Activated T-cell treated with anti-CD3 and anti-CD28 coated beads, Interleukin-2, amount 50 U/mL, for 24 hours (primary cell): ENCODE measurements around the gene BCOR.

Source experiments
- DNase-seq: peaks from one replicate; pipeline ENCODE4 v3.0.0-alpha.2; 2020
- H3K27ac Mint-ChIP-seq: 2 replicates; pipeline ENCODE4 v1.8.0; 2020; ENCODE audit warnings: mild to moderate bottlenecking, mixed read lengths
- H3K27me3 Mint-ChIP-seq: 2 replicates; pipeline ENCODE4 v1.8.0; 2020; ENCODE audit warnings: mixed read lengths
- H3K36me3 Mint-ChIP-seq: 2 replicates; pipeline ENCODE4 v1.8.0; 2020; ENCODE audit warnings: low read depth, mixed read lengths
- H3K4me1 Mint-ChIP-seq: 2 replicates; pipeline ENCODE4 v1.8.0; 2020; ENCODE audit warnings: low read depth, mixed read lengths
- H3K4me3 Mint-ChIP-seq: 2 replicates; pipeline ENCODE4 v1.8.0; 2020; ENCODE audit warnings: mild to moderate bottlenecking, moderate library complexity, mixed read lengths
- H3K9me3 Mint-ChIP-seq: 2 replicates; pipeline ENCODE4 v1.8.0; 2020; ENCODE audit warnings: mixed read lengths

BCOR gene

GRCh38 chrX:40009890-40010289 is 87.9 kb downstream of the BCOR start:
- Mint-ChIP-seq H3K36me3 (no peaks in the 10 kb centered on the region), H3K9me3 (no peaks in the 10 kb centered on the region), H3K4me3 (peak overlapping the region; percentile 25), H3K27ac (no peak overlapping the region), H3K4me1 (peaks cover 45% of the 10 kb centered on the region), H3K27me3 (peaks cover 75% of the 10 kb centered on the region)
- DNase-seq = peak; percentile 45

- Mint-ChIP-seq H3K27me3 (peaks cover 78% of the 10 kb centered on the region), H3K4me3 (no peak overlapping the region), H3K9me3 (no peaks in the 10 kb centered on the region), H3K27ac (no peak overlapping the region), H3K4me1 (peaks cover 45% of the 10 kb centered on the region), H3K36me3 (no peaks in the 10 kb centered on the region)
- no peak for DNase-seq
Measured at GRCh38 chrX:40009462-40009851, 88.3 kb downstream of the BCOR start.

- Mint-ChIP-seq H3K4me3 (peak overlapping the region; percentile 61), H3K4me1 (peaks cover 45% of the 10 kb centered on the region), H3K27ac (no peak overlapping the region), H3K9me3 (no peaks in the 10 kb centered on the region), H3K27me3 (peaks cover 83% of the 10 kb centered on the region), H3K36me3 (no peaks in the 10 kb centered on the region)
- peak; percentile 71 for DNase-seq
Measured at GRCh38 chrX:40008791-40009461, 88.8 kb downstream of the BCOR start.

- H3K36me3 Mint-ChIP-seq = no peaks in the 10 kb centered on the region
Measured at GRCh38 chrX:40007756-40008705, 89.7 kb downstream of the BCOR start.

GRCh38 chrX:40007131-40007755 is 90.5 kb downstream of the BCOR start:
- DNase-seq = no peak
- peaks cover 90% of the 10 kb centered on the region for H3K27me3 Mint-ChIP-seq
- H3K4me1 Mint-ChIP-seq = peaks cover 37% of the 10 kb centered on the region
- no peak overlapping the region for H3K27ac Mint-ChIP-seq
- H3K36me3 Mint-ChIP-seq = no peaks in the 10 kb centered on the region
- no peaks in the 10 kb centered on the region for H3K9me3 Mint-ChIP-seq
- no peak overlapping the region for H3K4me3 Mint-ChIP-seq

More at GRCh38 chrX:40007756-40008705, 89.7 kb downstream of the BCOR start:
- Mint-ChIP-seq H3K27me3 (peaks cover 88% of the 10 kb centered on the region), H3K9me3 (no peaks in the 10 kb centered on the region), H3K4me1 (peaks cover 42% of the 10 kb centered on the region), H3K4me3 (no peak overlapping the region), H3K27ac (no peak overlapping the region)
- no peak for DNase-seq

- DNase-seq = peak; percentile 66
- Mint-ChIP-seq H3K27ac (no peak overlapping the region), H3K27me3 (peaks cover 87% of the 10 kb centered on the region), H3K4me3 (peak overlapping the region; percentile 25), H3K9me3 (no peaks in the 10 kb centered on the region), H3K4me1 (peaks cover 33% of the 10 kb centered on the region), H3K36me3 (no peaks in the 10 kb centered on the region)
Measured at GRCh38 chrX:40006106-40007017, 91.4 kb downstream of the BCOR start.

- peak overlapping the region; percentile 62 for H3K4me3 Mint-ChIP-seq
- peaks cover 24% of the 10 kb centered on the region for H3K4me1 Mint-ChIP-seq
Measured at GRCh38 chrX:40005292-40006011, 92.3 kb downstream of the BCOR start.

DNA sequence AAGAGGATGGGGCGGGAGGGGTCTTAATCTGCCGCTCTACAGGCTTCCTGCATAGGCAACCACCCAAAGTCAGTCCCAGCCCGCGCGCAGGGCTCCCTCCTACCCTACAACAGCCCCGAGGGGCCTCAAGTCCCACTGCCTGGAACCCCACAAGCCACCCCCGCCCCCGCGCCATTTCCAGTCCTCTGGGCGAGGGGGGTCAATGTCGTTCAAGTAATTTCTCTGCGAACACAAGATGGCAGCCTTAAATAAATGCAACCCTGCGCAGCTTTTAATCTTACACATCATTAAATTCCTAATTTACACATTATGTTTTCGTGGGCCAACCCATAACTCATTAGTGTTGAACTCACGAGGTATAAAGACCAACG is 92.9 kb downstream of the BCOR start:
- DNase-seq = peak; percentile 42
- H3K36me3 Mint-ChIP-seq = no peaks in the 10 kb centered on the region
- H3K4me1 Mint-ChIP-seq = peaks cover 20% of the 10 kb centered on the region
- H3K9me3 Mint-ChIP-seq = no peaks in the 10 kb centered on the region
- H3K27me3 Mint-ChIP-seq = peaks cover 84% of the 10 kb centered on the region
- H3K27ac Mint-ChIP-seq = no peak overlapping the region
- peak overlapping the region; percentile 23 for H3K4me3 Mint-ChIP-seq

More at GRCh38 chrX:40005292-40006011, 92.3 kb downstream of the BCOR start:
- H3K9me3 Mint-ChIP-seq = no peaks in the 10 kb centered on the region
- peaks cover 85% of the 10 kb centered on the region for H3K27me3 Mint-ChIP-seq
- no peaks in the 10 kb centered on the region for H3K36me3 Mint-ChIP-seq
- H3K27ac Mint-ChIP-seq = peak overlapping the region; percentile 47
- peak; percentile 55 for DNase-seq

DNA sequence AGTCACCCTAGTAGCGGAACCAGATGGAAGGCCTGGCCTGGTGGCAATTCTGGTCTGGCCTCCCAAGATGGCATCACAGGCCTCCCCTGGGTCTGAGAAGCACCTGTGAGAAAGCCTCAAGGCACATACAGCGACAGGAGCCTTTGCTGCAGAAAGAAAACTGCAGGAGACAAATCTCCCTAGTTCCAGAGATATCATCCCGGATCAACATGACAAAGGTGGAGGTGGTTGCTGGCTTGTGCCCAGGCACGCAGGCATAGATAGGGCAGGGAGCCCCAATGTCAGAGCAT is 93.6 kb downstream of the BCOR start:
- Mint-ChIP-seq H3K36me3 (no peaks in the 10 kb centered on the region), H3K27ac (no peak overlapping the region), H3K9me3 (no peaks in the 10 kb centered on the region), H3K4me1 (peaks cover 16% of the 10 kb centered on the region), H3K4me3 (no peak overlapping the region), H3K27me3 (peaks cover 84% of the 10 kb centered on the region)
- no peak for DNase-seq

GRCh38 chrX:40003428-40004245 is 94.1 kb downstream of the BCOR start:
- no peaks in the 10 kb centered on the region for H3K36me3 Mint-ChIP-seq
- H3K4me3 Mint-ChIP-seq = no peak overlapping the region
- H3K9me3 Mint-ChIP-seq = no peaks in the 10 kb centered on the region
- H3K27me3 Mint-ChIP-seq = peaks cover 81% of the 10 kb centered on the region
- no peak overlapping the region for H3K27ac Mint-ChIP-seq
- peaks cover 12% of the 10 kb centered on the region for H3K4me1 Mint-ChIP-seq
- no peak for DNase-seq

DNA sequence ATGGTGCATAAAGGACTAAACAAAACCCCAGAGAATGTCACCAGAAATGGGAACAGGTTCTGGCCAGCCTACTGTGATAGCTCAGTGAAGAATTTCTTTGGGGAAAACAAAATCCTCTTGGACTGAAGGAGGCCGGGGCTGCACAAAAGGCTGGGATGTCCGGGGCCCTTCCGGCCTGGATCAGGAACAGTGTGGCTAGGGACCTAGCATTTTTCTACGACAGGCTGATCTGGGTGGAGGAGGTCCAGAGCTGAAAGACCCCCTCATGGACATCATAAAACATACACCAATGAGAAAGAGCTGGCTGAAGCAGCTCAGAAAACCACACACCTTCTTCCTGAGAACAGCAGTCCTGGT is 94.7 kb downstream of the BCOR start:
- Mint-ChIP-seq H3K4me1 (peaks cover 11% of the 10 kb centered on the region), H3K27ac (no peak overlapping the region), H3K36me3 (no peaks in the 10 kb centered on the region), H3K9me3 (no peaks in the 10 kb centered on the region), H3K27me3 (peaks cover 76% of the 10 kb centered on the region), H3K4me3 (no peak overlapping the region)
- DNase-seq = no peak
